ENCODE measurements around the gene P4HA2. TPM values are rescaled to one million over a fixed set of nuclear protein-coding genes. Genes with fewer than 3 reads are reported as not detected.

Gene P4HA2
- total and polyA plus RNA-seq, 2 of the 13 experiments (the other 11 are each of a cell fraction or from before 2014, with no cell fraction given): 37.7 to 126 TPM

GRCh38 chr5:132274050-132274792 lies 46.6 kb upstream of the P4HA2 start:
- Histone ChIP-seq H3K4me2 (ENCODE audit: low read depth, low read length) (no peak overlapping the region), H4K20me1 (ENCODE audit: insufficient read depth, low read length) (no peaks in the 10 kb centered on the region), H3K9ac (ENCODE audit: insufficient read depth, low read depth, low read length) (no peak overlapping the region), H2AFZ (ENCODE audit: low read length) (no peak overlapping the region), H3K79me2 (ENCODE audit: insufficient read depth, low read length) (no peaks in the 10 kb centered on the region), H3K9me3 (ENCODE audit: low read length) (no peaks in the 10 kb centered on the region), H3K4me3 (replicated peaks in 1 of 3; ENCODE audit: insufficient read depth in 1 of 3, low read depth in 2 of 3, low read length in 3 of 3) (no peak overlapping the region), H3K27ac (ENCODE audit: extremely low read length, insufficient read depth, low read length) (no peak overlapping the region), H3K4me1 (ENCODE audit: insufficient read depth, low read length) (peaks cover 52% of the 10 kb centered on the region), H3K27me3 (ENCODE audit: control insufficient read depth in 1 of 2, insufficient read depth in 2 of 2, low read length in 2 of 2) (no peaks in the 10 kb centered on the region; a peak in 1 of 5 replicates), H3K36me3 (replicated peaks in 1 of 2; ENCODE audit: control insufficient read depth in 1 of 2, insufficient read depth in 2 of 2, low read length in 2 of 2) (no peaks in the 10 kb centered on the region)
- intact Hi-C loops (cut with micrococcal nuclease; ENCODE audit: unreplicated experiment): loop anchor here (5.0 kb wide), 1 partner anchor 93 kb away; the partner anchor contains the start of gene SLC22A5
- no peak for TF ChIP-seq PTBP1 (IDR thresholded peaks at IDR 0.05; ENCODE audit: low read depth, low read length, poor library complexity, severe bottlenecking)
- TF ChIP-seq, protein P1, sequence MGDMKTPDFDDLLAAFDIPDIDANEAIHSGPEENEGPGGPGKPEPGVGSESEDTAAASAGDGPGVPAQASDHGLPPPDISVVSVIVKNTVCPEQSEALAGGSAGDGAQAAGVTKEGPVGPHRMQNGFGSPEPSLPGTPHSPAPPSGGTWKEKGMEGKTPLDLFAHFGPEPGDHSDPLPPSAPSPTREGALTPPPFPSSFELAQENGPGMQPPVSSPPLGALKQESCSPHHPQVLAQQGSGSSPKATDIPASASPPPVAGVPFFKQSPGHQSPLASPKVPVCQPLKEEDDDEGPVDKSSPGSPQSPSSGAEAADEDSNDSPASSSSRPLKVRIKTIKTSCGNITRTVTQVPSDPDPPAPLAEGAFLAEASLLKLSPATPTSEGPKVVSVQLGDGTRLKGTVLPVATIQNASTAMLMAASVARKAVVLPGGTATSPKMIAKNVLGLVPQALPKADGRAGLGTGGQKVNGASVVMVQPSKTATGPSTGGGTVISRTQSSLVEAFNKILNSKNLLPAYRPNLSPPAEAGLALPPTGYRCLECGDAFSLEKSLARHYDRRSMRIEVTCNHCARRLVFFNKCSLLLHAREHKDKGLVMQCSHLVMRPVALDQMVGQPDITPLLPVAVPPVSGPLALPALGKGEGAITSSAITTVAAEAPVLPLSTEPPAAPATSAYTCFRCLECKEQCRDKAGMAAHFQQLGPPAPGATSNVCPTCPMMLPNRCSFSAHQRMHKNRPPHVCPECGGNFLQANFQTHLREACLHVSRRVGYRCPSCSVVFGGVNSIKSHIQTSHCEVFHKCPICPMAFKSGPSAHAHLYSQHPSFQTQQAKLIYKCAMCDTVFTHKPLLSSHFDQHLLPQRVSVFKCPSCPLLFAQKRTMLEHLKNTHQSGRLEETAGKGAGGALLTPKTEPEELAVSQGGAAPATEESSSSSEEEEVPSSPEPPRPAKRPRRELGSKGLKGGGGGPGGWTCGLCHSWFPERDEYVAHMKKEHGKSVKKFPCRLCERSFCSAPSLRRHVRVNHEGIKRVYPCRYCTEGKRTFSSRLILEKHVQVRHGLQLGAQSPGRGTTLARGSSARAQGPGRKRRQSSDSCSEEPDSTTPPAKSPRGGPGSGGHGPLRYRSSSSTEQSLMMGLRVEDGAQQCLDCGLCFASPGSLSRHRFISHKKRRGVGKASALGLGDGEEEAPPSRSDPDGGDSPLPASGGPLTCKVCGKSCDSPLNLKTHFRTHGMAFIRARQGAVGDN (CRISPR knock-in tag; IDR thresholded peaks at IDR 0.05): 0 out of 2 replicates have a peak, but pooled peaks have one; percentile 10
- TF ChIP-seq, protein P2, sequence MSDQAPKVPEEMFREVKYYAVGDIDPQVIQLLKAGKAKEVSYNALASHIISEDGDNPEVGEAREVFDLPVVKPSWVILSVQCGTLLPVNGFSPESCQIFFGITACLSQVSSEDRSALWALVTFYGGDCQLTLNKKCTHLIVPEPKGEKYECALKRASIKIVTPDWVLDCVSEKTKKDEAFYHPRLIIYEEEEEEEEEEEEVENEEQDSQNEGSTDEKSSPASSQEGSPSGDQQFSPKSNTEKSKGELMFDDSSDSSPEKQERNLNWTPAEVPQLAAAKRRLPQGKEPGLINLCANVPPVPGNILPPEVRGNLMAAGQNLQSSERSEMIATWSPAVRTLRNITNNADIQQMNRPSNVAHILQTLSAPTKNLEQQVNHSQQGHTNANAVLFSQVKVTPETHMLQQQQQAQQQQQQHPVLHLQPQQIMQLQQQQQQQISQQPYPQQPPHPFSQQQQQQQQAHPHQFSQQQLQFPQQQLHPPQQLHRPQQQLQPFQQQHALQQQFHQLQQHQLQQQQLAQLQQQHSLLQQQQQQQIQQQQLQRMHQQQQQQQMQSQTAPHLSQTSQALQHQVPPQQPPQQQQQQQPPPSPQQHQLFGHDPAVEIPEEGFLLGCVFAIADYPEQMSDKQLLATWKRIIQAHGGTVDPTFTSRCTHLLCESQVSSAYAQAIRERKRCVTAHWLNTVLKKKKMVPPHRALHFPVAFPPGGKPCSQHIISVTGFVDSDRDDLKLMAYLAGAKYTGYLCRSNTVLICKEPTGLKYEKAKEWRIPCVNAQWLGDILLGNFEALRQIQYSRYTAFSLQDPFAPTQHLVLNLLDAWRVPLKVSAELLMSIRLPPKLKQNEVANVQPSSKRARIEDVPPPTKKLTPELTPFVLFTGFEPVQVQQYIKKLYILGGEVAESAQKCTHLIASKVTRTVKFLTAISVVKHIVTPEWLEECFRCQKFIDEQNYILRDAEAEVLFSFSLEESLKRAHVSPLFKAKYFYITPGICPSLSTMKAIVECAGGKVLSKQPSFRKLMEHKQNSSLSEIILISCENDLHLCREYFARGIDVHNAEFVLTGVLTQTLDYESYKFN (CRISPR knock-in tag; conservative IDR thresholded peaks at IDR 0.05): no peak
- BruUV-seq (replicated peaks): no TSS peak
- ChIA-PET CTCF (ENCODE audit: low intra/inter-chr PET ratio, low total read pairs) (no interaction called here), POLR2A (no interaction called here)
- in situ Hi-C loops (cut with HindIII; ENCODE audit: extremely low pct_ligation_motif_present, low pct_unique_long_range_greater_than_20kb): no loop called here
- ATAC-seq (no peak), DNase-seq (ENCODE audit: low spot score) (no peak), FAIRE-seq (no peak)
- 64% methylated on average over 6 of the region's 14 CpGs for WGBS (ENCODE audit: low lambda C conversion rate)
